ENCODE results near the gene TRPT1. TPM values are rescaled to one million over a fixed set of nuclear protein-coding genes. Genes with fewer than 3 reads are reported as not detected.

Gene TRPT1
- total and polyA plus RNA-seq, 2 of the 4 experiments (the other 2 are of a cell fraction): 63.2 to 81.9 TPM

DNA sequence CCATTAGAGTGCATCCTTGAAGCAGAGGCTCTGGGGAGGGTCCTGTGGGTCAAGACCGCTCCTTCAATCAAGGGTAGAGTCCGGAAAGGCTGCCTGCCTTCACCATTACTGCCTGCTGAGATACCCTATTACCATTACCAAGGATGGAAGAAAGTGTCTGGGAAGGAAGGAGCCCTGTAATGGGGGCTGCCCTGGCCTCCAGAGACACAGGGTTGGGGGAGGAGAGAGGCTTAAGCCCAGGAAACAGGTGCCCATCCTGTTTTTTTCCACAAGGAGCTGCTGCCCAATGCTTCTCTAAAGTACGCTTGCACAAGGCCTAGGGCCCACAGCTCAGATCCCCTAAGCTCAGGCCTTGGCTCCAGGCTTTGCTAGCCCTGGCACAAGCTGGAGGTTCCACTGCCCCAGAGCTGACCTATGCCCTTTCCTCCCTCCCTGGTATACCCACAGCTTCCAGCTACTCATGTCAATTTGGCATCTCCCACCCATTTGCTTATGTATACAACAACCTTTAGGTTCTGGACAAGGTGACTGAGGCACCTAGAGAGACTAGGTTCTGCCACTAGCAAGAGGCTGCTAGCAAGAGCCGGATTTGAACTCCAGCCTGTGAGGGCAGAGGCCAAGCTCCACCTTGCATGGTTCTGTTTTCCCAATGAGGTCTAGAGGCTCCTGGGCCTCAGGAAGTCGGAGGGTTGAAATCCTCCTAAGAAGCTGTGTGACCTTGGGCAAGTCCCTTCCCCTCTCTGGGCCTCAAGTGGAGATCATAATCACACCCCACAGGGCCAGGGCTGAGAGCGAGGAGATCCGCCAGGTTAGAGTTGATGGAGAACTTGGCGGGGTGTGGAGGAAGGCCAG is 23.8 kb upstream of the TRPT1 start:
- no peak overlapping the region for H4K5ac ChIP-seq (ENCODE audit: low read depth, low read length)
- no peak overlapping the region for H2BK20ac ChIP-seq (ENCODE audit: low read depth, low read length)
- H4K20me1 ChIP-seq (ENCODE audit: insufficient read depth, low read length): peaks cover 18% of the 10 kb centered on the region
- 0 out of 2 replicates have a peak overlapping the region, but pooled peaks have one; percentile 30 for H3K14ac ChIP-seq (replicated peaks; ENCODE audit: low read depth, low read length)
- H2AFZ ChIP-seq (replicated peaks; ENCODE audit: low read length, poor library complexity): no peak overlapping the region
- no peak overlapping the region for H2BK5ac ChIP-seq (ENCODE audit: low read depth, low read length, poor library complexity, severe bottlenecking)
- H3K56ac ChIP-seq (ENCODE audit: extremely low read depth, insufficient read depth, low read length): no peak overlapping the region
- H2AK9ac ChIP-seq (replicated peaks; ENCODE audit: low read depth, low read length, poor library complexity): peak overlapping the region; percentile 70
- dilution Hi-C loops (cut with HindIII; ENCODE audit: low sequenced_read_pairs, unreplicated experiment) (no loop called here), intact Hi-C loops (cut with micrococcal nuclease) (no loop called here), in situ Hi-C loops (cut with MboI; ENCODE audit: low sequenced_read_pairs) (no loop called here)
- no peaks in the 10 kb centered on the region for H3K9me1 ChIP-seq (ENCODE audit: insufficient read depth, low read length)
- H2BK15ac ChIP-seq (ENCODE audit: low read depth, low read length): no peak overlapping the region
- peaks cover 8 to 40% of the 10 kb centered on the region in 2 experiments for H3K79me1 ChIP-seq (ENCODE audit: low read depth in 1 of 2, low read length in 2 of 2)
- no peaks in the 10 kb centered on the region for H3K9me3 ChIP-seq (ENCODE audit: control insufficient read depth, insufficient read depth, low read length)
- CTCF ChIA-PET: no interaction called here
- peak overlapping the region; percentile 54; the same call in 1 of the 2 replicates for H3K23ac ChIP-seq (ENCODE audit: low read depth, low read length)
- no peak overlapping the region for H3K4me3 ChIP-seq (ENCODE audit: insufficient read depth, low read depth, low read length)
- H2BK120ac ChIP-seq (ENCODE audit: low read depth, low read length): no peak overlapping the region
- no peak for ATAC-seq (ENCODE audit: low read depth)
- H3K4me1 ChIP-seq (ENCODE audit: control insufficient read depth, insufficient read depth, low read length): peaks cover 13% of the 10 kb centered on the region
- H3K18ac ChIP-seq (ENCODE audit: low read depth, low read length): no peak overlapping the region
- no peak overlapping the region for H3K4me2 ChIP-seq (ENCODE audit: low read depth, low read length)
- no peak overlapping the region for H3K9ac ChIP-seq (ENCODE audit: low read depth, low read length)
- H3K27me3 ChIP-seq (ENCODE audit: control insufficient read depth, insufficient read depth, low read length): no peaks in the 10 kb centered on the region
- POLR2A ChIA-PET (ENCODE audit: unreplicated experiment): interaction anchor here (0.9 kb wide), 1 partner anchor 19 kb away, joined by 3 read pairs; no protein-coding TSS in a partner anchor
- DNase-seq: no peak
- H3K4ac ChIP-seq (ENCODE audit: low read depth, low read length): no peak overlapping the region
- 100% methylated on average over 2 of the region's 8 CpGs; no CpG with 5 or more reads in 1 of the 2 experiments for WGBS, 2 experiments (ENCODE audit: extremely low coverage in 2 of 2, insufficient read length in 1 of 2)
- H3K36me3 ChIP-seq (ENCODE audit: control insufficient read depth, insufficient read depth, low read length): peaks cover 2% of the 10 kb centered on the region
- no TSS peak for BruUV-seq (replicated peaks)
- H3K27ac ChIP-seq (ENCODE audit: insufficient read depth, low read length): no peak overlapping the region
- TF ChIP-seq, protein P1, sequence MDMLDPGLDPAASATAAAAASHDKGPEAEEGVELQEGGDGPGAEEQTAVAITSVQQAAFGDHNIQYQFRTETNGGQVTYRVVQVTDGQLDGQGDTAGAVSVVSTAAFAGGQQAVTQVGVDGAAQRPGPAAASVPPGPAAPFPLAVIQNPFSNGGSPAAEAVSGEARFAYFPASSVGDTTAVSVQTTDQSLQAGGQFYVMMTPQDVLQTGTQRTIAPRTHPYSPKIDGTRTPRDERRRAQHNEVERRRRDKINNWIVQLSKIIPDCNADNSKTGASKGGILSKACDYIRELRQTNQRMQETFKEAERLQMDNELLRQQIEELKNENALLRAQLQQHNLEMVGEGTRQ (IDR thresholded peaks at IDR 0.05; ENCODE audit: low read depth, low read length): no peak
- TF ChIP-seq MAZ (IDR thresholded peaks at IDR 0.05; ENCODE audit: borderline replicate concordance, low read depth, low read length) (no peak), ELK1 (IDR thresholded peaks at IDR 0.05; ENCODE audit: borderline replicate concordance, low read depth, low read length) (no peak), SMC3 (IDR thresholded peaks at IDR 0.05; ENCODE audit: low read depth, low read length) (no peak), RCOR1 (IDR thresholded peaks at IDR 0.05; ENCODE audit: insufficient replicate concordance, low read length) (no peak), MXI1 (IDR thresholded peaks at IDR 0.05; ENCODE audit: borderline replicate concordance, low read depth, low read length) (no peak), CHD1 (IDR thresholded peaks at IDR 0.05; ENCODE audit: low read depth, low read length) (no peak), POLR2A (IDR thresholded peaks at IDR 0.05; ENCODE audit: low read depth, low read length) (no peak), FOS (IDR thresholded peaks at IDR 0.05; ENCODE audit: low read depth, low read length) (no peak), CEBPB (IDR thresholded peaks at IDR 0.05; ENCODE audit: low read depth, low read length) (no peak), NFE2L2 (IDR thresholded peaks at IDR 0.05; ENCODE audit: low read depth, low read length) (no peak), RFX5 (IDR thresholded peaks at IDR 0.05; ENCODE audit: low read depth, low read length) (no peak)
- TF ChIP-seq, protein P2, sequence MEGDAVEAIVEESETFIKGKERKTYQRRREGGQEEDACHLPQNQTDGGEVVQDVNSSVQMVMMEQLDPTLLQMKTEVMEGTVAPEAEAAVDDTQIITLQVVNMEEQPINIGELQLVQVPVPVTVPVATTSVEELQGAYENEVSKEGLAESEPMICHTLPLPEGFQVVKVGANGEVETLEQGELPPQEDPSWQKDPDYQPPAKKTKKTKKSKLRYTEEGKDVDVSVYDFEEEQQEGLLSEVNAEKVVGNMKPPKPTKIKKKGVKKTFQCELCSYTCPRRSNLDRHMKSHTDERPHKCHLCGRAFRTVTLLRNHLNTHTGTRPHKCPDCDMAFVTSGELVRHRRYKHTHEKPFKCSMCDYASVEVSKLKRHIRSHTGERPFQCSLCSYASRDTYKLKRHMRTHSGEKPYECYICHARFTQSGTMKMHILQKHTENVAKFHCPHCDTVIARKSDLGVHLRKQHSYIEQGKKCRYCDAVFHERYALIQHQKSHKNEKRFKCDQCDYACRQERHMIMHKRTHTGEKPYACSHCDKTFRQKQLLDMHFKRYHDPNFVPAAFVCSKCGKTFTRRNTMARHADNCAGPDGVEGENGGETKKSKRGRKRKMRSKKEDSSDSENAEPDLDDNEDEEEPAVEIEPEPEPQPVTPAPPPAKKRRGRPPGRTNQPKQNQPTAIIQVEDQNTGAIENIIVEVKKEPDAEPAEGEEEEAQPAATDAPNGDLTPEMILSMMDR (conservative IDR thresholded peaks at IDR 0.05; ENCODE audit: low read depth, low read length): no peak
- H2AK5ac ChIP-seq (ENCODE audit: low read depth, low read length): 0 out of 2 replicates have a peak overlapping the region, but pooled peaks have one; percentile 31
- no peak overlapping the region for H4K8ac ChIP-seq (ENCODE audit: low read depth in 2 of 2, low read length in 2 of 2)
- no peak overlapping the region for H4K91ac ChIP-seq (ENCODE audit: insufficient read depth, low read depth, low read length)

Data from IMR-90 (cell line).